HG03378 (cell line): ENCODE measurements around the gene SIRT2.

Experiments
- ATAC-seq: cut with Tn5 transposase; IDR thresholded peaks from one replicate; pipeline ENCODE4 v1.9.1; 2021; ENCODE audit warnings: mild to moderate bottlenecking, moderate library complexity; ENCODE audit not compliant: unreplicated experiment

Gene SIRT2

GRCh38 chr19:38920602-38921419, 21.4 kb upstream of the SIRT2 start:
- ATAC-seq, result no peak

GRCh38 chr19:38919837-38920601, 20.6 kb upstream of the SIRT2 start:
- no peak for ATAC-seq

- no peak for ATAC-seq
These were observed 19.1 kb upstream of the SIRT2 start for GRCh38 chr19:38918526-38918925.

DNA sequence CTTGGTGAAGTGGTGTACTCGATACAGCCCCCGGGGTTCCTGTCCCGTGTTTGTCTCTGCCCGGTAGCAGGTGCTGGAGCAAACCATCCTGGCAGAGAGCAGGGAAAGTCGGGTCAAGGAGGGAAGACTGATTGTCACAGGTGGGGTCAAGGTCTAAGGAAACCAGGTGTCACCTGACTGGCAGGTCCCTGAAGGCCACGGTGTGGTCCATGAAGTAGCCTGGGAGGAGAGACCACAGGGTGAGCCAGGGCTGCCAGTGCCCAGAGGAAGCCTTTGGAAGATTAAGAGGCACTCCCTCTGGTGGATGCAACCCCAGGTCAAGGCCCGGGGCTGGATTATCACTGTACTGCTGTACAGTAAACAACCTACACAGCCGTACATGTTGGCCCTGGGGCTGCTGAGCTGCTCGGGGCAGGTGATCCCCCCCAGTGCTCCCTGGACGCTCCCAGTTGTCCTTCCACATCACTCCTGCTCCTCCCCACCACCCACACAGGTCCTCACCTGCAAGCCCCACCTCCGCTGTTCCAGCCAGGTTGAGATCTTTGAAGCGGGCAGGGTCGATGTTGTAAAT, 18.6 kb upstream of the SIRT2 start:
- no peak for ATAC-seq

GRCh38 chr19:38917516-38917915, 18.1 kb upstream of the SIRT2 start:
- ATAC-seq, result no peak

GRCh38 chr19:38915329-38916321, 16.2 kb upstream of the SIRT2 start:
- ATAC-seq, result no peak

- ATAC-seq, result no peak
These were observed 14.5 kb upstream of the SIRT2 start for GRCh38 chr19:38913958-38914357.

DNA sequence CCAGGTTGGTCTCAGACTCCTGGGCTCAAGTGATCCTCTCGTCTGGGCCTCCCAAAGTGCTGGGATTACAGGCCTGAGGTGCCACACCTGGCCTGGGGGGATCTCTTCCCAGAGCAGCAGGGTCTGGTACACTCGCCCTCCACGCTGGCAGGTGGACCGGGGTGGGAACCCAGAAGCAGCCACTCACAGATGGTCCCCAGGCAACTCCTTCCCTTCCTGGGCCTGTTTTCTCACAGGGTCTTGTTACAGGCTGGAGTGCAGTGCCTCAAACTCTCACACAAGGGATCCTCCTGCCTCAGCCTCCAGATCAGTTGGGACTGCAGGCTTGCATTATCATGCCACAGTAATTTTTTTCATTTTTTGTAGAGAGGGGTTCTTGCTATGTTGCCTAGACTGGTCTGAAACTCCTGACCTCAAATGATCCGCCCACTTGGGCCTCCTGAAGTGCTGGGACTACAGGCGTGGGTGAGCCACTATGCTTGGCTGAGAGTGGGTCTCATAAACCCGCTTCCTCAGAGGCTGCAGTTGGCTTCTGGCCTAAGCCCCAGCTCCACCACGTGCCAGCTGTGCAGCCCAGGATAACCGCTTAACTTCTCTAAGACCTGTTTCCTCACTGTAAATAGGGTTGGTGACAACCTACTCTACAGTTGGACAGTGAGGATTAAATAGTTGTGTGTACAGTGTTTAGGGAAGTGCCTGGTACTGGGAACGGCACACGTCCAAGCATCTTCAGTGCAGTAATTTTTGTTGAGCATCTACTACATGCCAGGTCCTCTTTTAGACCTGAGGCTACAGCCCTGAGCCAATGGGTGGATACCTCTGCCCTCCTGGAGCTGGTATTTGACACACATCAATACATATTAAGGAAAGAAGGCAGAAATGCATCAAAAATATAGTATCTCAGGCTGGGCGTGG, 13.4 kb upstream of the SIRT2 start:
- ATAC-seq, result no peak

DNA sequence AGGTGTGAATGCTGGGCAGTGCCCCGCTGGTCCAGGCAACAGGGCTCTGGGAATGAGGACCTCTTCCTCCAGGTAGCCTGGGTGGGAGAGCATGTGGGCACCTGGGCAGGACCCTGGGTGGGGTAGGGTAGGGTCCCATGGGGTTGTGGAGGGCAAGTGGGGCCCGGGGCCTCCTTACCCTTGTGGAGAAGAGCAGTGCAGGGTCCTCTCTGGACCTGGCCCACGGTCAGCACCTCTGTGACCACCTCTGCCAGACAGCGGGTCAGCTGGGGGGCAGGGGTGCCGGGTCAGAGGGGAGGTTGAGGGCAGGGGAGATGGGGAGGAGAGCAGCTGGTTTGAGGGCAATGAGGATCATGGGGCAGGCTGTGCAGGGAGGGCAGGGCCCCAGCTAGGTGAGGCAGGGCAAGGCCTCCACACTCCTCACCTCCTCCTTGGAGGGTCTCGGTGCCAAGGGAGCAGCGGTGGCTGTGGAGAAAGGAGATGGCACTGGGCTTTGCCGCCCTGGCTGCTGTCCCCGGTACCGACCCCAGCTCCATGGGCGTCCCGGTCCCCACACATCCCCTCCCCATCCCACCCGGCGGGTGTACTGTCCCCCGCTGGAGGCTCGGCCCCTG, 12.1 kb upstream of the SIRT2 start:
- no peak for ATAC-seq

DNA sequence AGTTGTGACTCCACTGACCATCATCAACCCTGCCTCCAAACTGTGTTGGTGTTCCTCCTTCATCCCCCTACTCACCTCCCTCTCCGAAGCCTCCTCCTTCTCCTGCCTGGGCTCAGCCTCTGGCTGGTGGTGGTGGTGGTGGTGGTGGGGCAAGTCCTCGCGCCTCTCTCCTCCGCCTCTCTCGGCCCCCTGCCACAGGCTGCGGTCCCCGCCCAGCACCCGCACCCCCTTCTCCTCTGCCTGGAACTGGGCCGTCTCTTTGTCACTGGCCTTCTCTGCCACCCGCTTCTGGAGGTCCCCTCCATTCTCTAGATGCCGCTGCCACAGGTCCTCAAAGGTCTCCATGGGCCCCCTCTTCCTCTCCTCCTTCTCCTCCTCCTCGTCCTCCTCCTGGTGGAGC, 11.1 kb upstream of the SIRT2 start:
- ATAC-seq, result no peak

DNA sequence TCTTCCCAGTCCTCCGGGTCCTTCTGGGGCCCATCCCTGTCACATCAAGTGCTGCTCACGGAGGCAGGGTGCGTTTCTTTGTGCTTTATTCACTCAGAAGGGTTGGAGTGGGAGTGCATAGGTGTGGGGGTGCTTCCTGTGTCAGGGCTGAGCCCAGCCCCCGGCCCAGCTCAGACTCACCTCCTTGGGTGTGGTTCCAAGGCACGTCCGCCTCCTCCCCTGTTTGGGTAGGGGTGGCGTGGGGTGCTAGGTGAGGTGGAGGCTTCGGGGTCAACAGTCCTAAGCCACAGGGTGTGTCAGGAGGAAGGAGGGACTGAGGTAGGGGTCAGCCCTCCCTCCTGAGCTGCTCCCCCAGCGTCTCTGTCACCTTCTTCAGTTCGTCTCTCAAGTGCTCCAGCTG, 9.5 kb upstream of the SIRT2 start:
- no peak for ATAC-seq

DNA sequence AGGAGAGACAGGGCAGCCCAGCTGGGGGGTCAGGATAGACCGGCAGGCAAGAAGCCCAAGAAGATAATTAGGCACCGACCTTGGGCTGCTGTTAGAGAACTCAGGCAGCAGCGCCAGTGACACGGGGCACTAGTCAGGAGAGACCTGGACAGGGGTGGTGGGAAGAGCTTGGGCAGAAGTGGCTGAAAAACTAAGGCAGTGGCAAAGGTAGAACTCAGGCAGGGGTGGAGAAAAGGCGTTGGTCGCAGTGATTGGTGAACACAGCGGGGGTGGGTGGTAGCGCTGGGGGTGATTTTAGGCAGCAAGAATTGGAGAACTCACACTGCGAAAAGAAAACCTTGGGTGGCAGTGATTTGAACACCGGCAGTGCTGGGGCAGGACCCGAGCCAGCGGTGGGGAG, 8.3 kb upstream of the SIRT2 start:
- no peak for ATAC-seq

DNA sequence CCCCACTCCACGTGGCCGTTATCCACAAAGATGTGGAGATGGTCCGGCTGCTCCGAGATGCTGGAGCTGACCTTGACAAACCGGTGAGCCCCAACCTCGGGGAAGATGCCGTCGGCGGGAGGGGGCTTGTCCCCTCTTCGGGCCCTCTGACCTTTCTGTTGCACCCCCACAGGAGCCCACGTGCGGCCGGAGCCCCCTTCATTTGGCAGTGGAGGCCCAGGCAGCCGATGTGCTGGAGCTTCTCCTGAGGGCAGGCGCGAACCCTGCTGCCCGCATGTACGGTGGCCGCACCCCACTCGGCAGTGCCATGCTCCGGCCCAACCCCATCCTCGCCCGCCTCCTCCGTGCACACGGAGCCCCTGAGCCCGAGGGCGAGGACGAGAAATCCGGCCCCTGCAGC, 7.8 kb upstream of the SIRT2 start:
- ATAC-seq, result no peak

- no peak for ATAC-seq
These were observed 6.2 kb upstream of the SIRT2 start for GRCh38 chr19:38905620-38906019.

DNA sequence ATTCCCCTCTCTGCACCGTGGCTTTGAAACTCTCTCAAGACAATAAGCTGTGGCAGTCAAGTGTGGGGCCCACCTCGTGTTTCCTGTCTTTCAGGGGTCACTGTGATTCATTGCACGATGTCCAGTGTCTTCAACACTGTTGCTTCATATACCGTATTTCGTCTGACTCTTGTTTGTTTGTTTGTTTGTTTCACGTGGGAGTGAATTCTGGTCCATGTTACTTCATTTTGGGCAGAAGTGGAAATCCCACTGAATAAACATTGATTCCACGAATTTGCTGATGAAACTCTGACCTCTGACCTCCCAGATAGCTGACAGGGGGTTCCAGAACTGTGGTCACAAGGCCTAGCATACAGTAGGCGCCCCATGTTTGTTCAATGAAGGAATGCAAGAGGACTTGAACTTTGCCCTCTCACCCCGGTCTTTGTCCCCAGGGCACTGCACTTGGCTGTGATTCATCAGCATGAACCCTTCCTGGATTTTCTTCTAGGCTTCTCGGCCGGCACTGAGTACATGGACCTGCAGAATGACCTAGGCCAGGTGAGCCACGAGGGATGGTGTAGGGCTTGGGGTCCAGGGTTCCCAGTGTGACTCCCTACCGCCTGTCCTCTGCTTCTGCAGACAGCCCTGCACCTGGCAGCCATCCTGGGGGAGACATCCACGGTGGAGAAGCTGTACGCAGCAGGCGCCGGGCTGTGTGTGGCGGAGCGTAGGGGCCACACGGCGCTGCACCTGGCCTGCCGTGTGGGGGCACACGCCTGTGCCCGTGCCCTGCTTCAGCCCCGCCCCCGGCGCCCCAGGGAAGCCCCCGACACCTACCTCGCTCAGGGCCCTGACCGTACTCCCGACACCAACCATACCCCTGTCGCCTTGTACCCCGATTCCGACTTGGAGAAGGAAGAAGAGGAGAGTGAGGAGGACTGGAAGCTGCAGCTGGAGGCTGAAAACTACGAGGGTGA, 5.4 kb upstream of the SIRT2 start:
- ATAC-seq, result no peak

- no peak for ATAC-seq
These were observed 2.3 kb upstream of the SIRT2 start for GRCh38 chr19:38901683-38902082.

- no peak for ATAC-seq
These were observed 1.3 kb upstream of the SIRT2 start for GRCh38 chr19:38900743-38901190.

GRCh38 chr19:38900202-38900629, 798 bp upstream of the SIRT2 start:
- ATAC-seq, result no peak
